Loucy (cell line): ENCODE data around the gene FAM222A.

ENCODE experiments used
- CTCF ChIP-seq: fragments of 200-600 bp; sonication (generic); conservative IDR thresholded peaks from 2 replicates; pipeline ENCODE4 v1.5.1; 2014; ENCODE audit warnings: mild to moderate bottlenecking, antibody characterized with exemption, low read length
- EZH2phosphoT487 ChIP-seq: fragments of 200-600 bp; IDR thresholded peaks from 2 replicates; pipeline ENCODE4 v1.6.1; 2018; ENCODE audit warnings: antibody characterized with exemption, mild to moderate bottlenecking, moderate library complexity, borderline replicate concordance

- TF ChIP-seq CTCF (no peak), EZH2phosphoT487 (no peak)
These were observed 16.9 kb upstream of the FAM222A start for GRCh38 chr12:109696485-109697269.
